ENCODE data around the gene ACADL.

Gene ACADL

DNA sequence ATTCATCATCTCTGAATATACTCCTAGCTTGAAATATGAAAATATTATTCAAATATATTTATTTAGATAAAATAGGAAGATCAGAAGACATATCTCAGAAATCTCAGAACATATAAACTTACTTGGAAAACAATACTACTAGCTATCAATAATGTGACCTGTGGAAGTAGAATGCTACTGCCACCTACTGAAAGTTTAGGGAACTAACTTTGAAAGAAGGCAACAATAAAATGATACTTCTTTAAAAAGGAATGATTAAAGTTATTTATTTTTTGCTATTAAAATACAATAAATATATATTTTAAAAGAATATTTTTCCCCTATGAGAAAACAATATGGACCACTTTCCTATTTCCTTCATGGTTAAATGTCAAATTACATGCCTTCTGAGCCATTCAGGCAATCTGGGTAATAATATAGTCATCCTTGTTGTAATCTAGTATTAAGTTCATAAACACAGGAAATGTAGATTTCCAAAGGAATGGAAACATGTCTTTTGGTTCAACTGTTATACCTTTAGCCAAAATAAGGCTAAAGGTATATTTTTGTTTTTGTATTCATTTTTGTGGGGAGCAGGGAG lies 26.0 kb downstream of the ACADL start:
- no peaks in the 10 kb centered on the region for H3K36me3 ChIP-seq (replicated peaks; ENCODE audit: low read depth, low read length)
- TF ChIP-seq, protein P1, sequence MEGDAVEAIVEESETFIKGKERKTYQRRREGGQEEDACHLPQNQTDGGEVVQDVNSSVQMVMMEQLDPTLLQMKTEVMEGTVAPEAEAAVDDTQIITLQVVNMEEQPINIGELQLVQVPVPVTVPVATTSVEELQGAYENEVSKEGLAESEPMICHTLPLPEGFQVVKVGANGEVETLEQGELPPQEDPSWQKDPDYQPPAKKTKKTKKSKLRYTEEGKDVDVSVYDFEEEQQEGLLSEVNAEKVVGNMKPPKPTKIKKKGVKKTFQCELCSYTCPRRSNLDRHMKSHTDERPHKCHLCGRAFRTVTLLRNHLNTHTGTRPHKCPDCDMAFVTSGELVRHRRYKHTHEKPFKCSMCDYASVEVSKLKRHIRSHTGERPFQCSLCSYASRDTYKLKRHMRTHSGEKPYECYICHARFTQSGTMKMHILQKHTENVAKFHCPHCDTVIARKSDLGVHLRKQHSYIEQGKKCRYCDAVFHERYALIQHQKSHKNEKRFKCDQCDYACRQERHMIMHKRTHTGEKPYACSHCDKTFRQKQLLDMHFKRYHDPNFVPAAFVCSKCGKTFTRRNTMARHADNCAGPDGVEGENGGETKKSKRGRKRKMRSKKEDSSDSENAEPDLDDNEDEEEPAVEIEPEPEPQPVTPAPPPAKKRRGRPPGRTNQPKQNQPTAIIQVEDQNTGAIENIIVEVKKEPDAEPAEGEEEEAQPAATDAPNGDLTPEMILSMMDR (IDR thresholded peaks at IDR 0.05; ENCODE audit: low read depth, low read length), result peak; percentile 52
- no peak for TF ChIP-seq EZH2phosphoT487 (IDR thresholded peaks at IDR 0.05; ENCODE audit: low read depth)
- no peak overlapping the region for H2AFZ ChIP-seq (ENCODE audit: low read depth, low read length)
- no peaks in the 10 kb centered on the region for H3K27me3 ChIP-seq (ENCODE audit: low read depth, low read length)
- no peak overlapping the region for H3K4me2 ChIP-seq (ENCODE audit: low read length)
- H4K20me1 ChIP-seq (ENCODE audit: insufficient read depth, low read length), result no peaks in the 10 kb centered on the region
- H3K4me3 ChIP-seq (ENCODE audit: low read length), result no peak overlapping the region
- H3K79me2 ChIP-seq (ENCODE audit: low read length), result no peaks in the 10 kb centered on the region
- no peaks in the 10 kb centered on the region for H3K9me3 ChIP-seq (ENCODE audit: insufficient read depth, low read length)
- peaks cover 7% of the 10 kb centered on the region; the same call in 1 of the 2 replicates for H3K4me1 ChIP-seq (ENCODE audit: low read length)
- H3K9ac ChIP-seq (ENCODE audit: low read length), result no peak overlapping the region
- no peak overlapping the region for H3K27ac ChIP-seq (ENCODE audit: low read length)

DNA sequence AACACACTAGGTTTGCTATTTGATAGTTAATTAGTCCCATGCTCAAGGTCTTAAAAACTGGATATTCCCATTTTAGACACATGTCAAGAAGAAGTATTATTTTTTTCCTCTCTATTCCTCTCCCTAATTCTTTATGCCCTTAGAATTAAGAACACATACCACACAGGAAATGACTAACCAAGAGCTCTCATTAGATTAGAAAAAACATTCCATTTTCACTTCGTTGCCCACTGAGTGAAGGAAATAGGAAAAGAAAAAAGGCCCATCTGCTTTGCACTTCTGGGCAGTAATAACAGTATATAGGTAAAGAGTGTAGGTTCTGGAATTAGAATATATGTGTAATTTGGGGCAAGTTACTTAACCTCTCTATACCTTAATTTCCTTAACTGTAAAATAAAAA lies 26.9 kb downstream of the ACADL start:
- Histone ChIP-seq H3K4me2 (ENCODE audit: low read length) (no peak overlapping the region), H3K36me3 (replicated peaks; ENCODE audit: low read depth, low read length) (no peaks in the 10 kb centered on the region), H3K79me2 (ENCODE audit: low read length) (no peaks in the 10 kb centered on the region), H3K27ac (ENCODE audit: low read length) (no peak overlapping the region), H3K27me3 (ENCODE audit: low read depth, low read length) (no peaks in the 10 kb centered on the region), H2AFZ (ENCODE audit: low read depth, low read length) (no peak overlapping the region), H4K20me1 (ENCODE audit: insufficient read depth, low read length) (no peaks in the 10 kb centered on the region), H3K9ac (ENCODE audit: low read length) (no peak overlapping the region), H3K4me1 (ENCODE audit: low read length) (peaks cover 7% of the 10 kb centered on the region; the same call in 1 of the 2 replicates), H3K9me3 (ENCODE audit: insufficient read depth, low read length) (no peaks in the 10 kb centered on the region), H3K4me3 (ENCODE audit: low read length) (no peak overlapping the region)
- TF ChIP-seq, protein P1 (IDR thresholded peaks at IDR 0.05; ENCODE audit: low read depth, low read length), result no peak
- TF ChIP-seq EZH2phosphoT487 (IDR thresholded peaks at IDR 0.05; ENCODE audit: low read depth), result no peak

DNA sequence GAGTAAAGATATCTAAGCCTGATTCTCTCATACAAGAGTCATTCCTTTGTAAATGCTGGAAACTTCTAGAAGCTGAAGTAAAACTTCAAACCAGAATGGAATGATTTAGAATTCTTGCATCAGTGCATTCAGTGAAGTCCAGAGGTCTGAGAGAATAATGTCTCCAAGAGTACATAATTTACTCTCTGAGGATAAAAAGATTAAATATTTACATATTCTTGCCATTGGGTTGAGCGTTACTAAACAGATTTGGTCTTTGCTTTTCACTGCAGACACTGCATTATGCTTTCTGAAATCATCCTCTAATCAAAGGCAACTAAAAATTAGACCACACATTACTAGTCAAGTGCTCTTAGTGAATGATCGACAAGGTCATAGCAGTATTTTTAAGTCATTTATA lies 27.5 kb downstream of the ACADL start:
- H3K9me3 ChIP-seq (ENCODE audit: insufficient read depth, low read length), result no peaks in the 10 kb centered on the region
- no peaks in the 10 kb centered on the region for H3K27me3 ChIP-seq (ENCODE audit: low read depth, low read length)
- no peaks in the 10 kb centered on the region for H3K36me3 ChIP-seq (replicated peaks; ENCODE audit: low read depth, low read length)
- H3K27ac ChIP-seq (ENCODE audit: low read length), result no peak overlapping the region
- no peaks in the 10 kb centered on the region for H4K20me1 ChIP-seq (ENCODE audit: insufficient read depth, low read length)
- H3K4me1 ChIP-seq (ENCODE audit: low read length), result peaks cover 7% of the 10 kb centered on the region; the same call in 1 of the 2 replicates
- no peak overlapping the region for H3K4me2 ChIP-seq (ENCODE audit: low read length)
- no peak overlapping the region for H3K4me3 ChIP-seq (ENCODE audit: low read length)
- TF ChIP-seq, protein P1 (IDR thresholded peaks at IDR 0.05; ENCODE audit: low read depth, low read length), result no peak
- no peak for TF ChIP-seq EZH2phosphoT487 (IDR thresholded peaks at IDR 0.05; ENCODE audit: low read depth)
- H3K9ac ChIP-seq (ENCODE audit: low read length), result no peak overlapping the region
- no peak overlapping the region for H2AFZ ChIP-seq (ENCODE audit: low read depth, low read length)
- H3K79me2 ChIP-seq (ENCODE audit: low read length), result no peaks in the 10 kb centered on the region

DNA sequence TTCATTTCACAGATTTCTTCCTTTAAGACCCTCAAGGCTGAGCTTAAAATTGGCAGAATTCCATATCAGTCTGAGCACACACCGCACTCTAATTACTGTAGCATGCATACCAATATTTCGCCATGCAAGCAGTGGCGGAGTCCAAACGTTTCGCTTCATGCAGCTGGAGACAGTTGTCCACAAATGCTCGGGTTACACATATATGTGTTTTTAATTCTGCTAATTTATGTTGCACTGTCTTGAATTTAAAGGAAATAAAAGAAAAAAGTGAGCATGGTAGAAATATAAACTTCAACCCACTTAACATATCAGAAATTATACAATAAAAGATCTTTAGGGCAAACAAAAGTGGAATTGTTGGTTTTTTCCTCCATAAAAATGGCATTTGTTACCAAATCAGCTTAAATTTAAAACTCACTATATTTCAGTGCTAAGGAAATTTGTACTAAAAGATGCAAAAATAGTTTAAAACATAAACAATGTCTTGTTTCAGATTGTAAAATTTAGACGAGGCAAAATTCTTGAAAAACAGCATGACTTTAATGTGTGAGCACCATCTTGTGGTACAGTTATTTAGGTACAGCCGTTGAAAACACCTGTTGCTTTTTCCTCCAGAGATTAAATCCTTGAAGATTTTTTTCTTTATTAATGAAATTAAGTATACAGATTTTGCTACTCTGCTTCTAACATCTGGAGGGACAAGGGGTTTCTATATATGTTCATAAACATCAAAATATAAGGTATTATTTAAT lies 30.0 kb downstream of the ACADL start:
- peak overlapping the region; percentile 42 for H3K4me2 ChIP-seq (ENCODE audit: low read length)
- H3K27ac ChIP-seq (ENCODE audit: low read length), result no peak overlapping the region
- H3K36me3 ChIP-seq (replicated peaks; ENCODE audit: low read depth, low read length), result no peaks in the 10 kb centered on the region
- H3K9me3 ChIP-seq (ENCODE audit: insufficient read depth, low read length), result no peaks in the 10 kb centered on the region
- no peaks in the 10 kb centered on the region for H4K20me1 ChIP-seq (ENCODE audit: insufficient read depth, low read length)
- peak overlapping the region; percentile 74 for H2AFZ ChIP-seq (ENCODE audit: low read depth, low read length)
- H3K4me1 ChIP-seq (ENCODE audit: low read length), result peaks cover 3% of the 10 kb centered on the region; the same call in 1 of the 2 replicates
- H3K27me3 ChIP-seq (ENCODE audit: low read depth, low read length), result no peaks in the 10 kb centered on the region
- H3K9ac ChIP-seq (ENCODE audit: low read length), result no peak overlapping the region
- H3K4me3 ChIP-seq (ENCODE audit: low read length), result peak overlapping the region; percentile 17; the same call in 1 of the 2 replicates
- no peak for TF ChIP-seq EZH2phosphoT487 (IDR thresholded peaks at IDR 0.05; ENCODE audit: low read depth)
- TF ChIP-seq, protein P1 (IDR thresholded peaks at IDR 0.05; ENCODE audit: low read depth, low read length), result peak; percentile 82
- H3K79me2 ChIP-seq (ENCODE audit: low read length), result no peaks in the 10 kb centered on the region

All from OCI-LY3 (cell line).